ENCODE results near the gene TMEM247.

- TF ChIP-seq CTCF (IDR thresholded peaks at IDR 0.05; ENCODE audit: insufficient read depth, low read depth, low read length) (no peak), EZH2 (IDR thresholded peaks at IDR 0.05; ENCODE audit: insufficient read depth, low read length) (no peak)
These were observed 32.8 kb downstream of the TMEM247 start for GRCh38 chr2:46512185-46512584.

Data from astrocyte (in vitro differentiated cells and primary cell).